Measurements from ENCODE around the gene HBS1L. TPM values are rescaled to one million over a fixed set of nuclear protein-coding genes. Genes with fewer than 3 reads are reported as not detected.

HBS1L gene
- total and polyA plus RNA-seq, 4 donors = 32.7 to 89.0 (median 52.2) TPM

GRCh38 chr6:135014353-135014832 is 40.2 kb downstream of the HBS1L start:
- Histone ChIP-seq H3K9ac (ENCODE audit: low read depth in 1 of 2, low read length in 2 of 2) (no peak overlapping the region), H3K36me3 (ENCODE audit: control insufficient read depth in 4 of 4, insufficient read depth in 3 of 4, low read depth in 1 of 4, low read length in 3 of 4) (peaks cover 0 to 2% (median 0%) of the 10 kb centered on the region in 4 donors), H3K27ac (ENCODE audit: low read depth in 1 of 2, low read length in 2 of 2) (no peak overlapping the region), H3K27me3 (ENCODE audit: control insufficient read depth in 4 of 4, insufficient read depth in 4 of 4, low read length in 3 of 4) (no peaks in the 10 kb centered on the region), H3K4me3 (ENCODE audit: low read depth in 1 of 3, low read length in 3 of 3) (no peak overlapping the region), H3K4me1 (ENCODE audit: control insufficient read depth in 4 of 4, insufficient read depth in 4 of 4, low read length in 3 of 4) (no peaks in the 10 kb centered on the region), H3K9me3 (ENCODE audit: control insufficient read depth in 4 of 4, low read length in 3 of 4) (no peaks in the 10 kb centered on the region)
- TF ChIP-seq FOXA2 (IDR thresholded peaks at IDR 0.05) (no peak), GABPA (IDR thresholded peaks at IDR 0.05 in 1 of 2, conservative IDR thresholded peaks at IDR 0.05 in 1 of 2) (no peak), ZBTB33 (IDR thresholded peaks at IDR 0.05) (no peak), YY1 (IDR thresholded peaks at IDR 0.05) (no peak), RXRA (IDR thresholded peaks at IDR 0.05) (no peak), EGR1 (IDR thresholded peaks at IDR 0.05; ENCODE audit: low read depth in 2 of 2) (no peak), ATF3 (IDR thresholded peaks at IDR 0.05) (no peak), TAF1 (conservative IDR thresholded peaks at IDR 0.05) (no peak), CTCF (IDR thresholded peaks at IDR 0.05; ENCODE audit: low read depth, low read length, missing input control) (no peak), MAX (IDR thresholded peaks at IDR 0.05) (no peak), HNF4G (IDR thresholded peaks at IDR 0.05) (no peak), FOXA1 (IDR thresholded peaks at IDR 0.05) (no peak)
- TF ChIP-seq, protein P1, sequence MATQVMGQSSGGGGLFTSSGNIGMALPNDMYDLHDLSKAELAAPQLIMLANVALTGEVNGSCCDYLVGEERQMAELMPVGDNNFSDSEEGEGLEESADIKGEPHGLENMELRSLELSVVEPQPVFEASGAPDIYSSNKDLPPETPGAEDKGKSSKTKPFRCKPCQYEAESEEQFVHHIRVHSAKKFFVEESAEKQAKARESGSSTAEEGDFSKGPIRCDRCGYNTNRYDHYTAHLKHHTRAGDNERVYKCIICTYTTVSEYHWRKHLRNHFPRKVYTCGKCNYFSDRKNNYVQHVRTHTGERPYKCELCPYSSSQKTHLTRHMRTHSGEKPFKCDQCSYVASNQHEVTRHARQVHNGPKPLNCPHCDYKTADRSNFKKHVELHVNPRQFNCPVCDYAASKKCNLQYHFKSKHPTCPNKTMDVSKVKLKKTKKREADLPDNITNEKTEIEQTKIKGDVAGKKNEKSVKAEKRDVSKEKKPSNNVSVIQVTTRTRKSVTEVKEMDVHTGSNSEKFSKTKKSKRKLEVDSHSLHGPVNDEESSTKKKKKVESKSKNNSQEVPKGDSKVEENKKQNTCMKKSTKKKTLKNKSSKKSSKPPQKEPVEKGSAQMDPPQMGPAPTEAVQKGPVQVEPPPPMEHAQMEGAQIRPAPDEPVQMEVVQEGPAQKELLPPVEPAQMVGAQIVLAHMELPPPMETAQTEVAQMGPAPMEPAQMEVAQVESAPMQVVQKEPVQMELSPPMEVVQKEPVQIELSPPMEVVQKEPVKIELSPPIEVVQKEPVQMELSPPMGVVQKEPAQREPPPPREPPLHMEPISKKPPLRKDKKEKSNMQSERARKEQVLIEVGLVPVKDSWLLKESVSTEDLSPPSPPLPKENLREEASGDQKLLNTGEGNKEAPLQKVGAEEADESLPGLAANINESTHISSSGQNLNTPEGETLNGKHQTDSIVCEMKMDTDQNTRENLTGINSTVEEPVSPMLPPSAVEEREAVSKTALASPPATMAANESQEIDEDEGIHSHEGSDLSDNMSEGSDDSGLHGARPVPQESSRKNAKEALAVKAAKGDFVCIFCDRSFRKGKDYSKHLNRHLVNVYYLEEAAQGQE (IDR thresholded peaks at IDR 0.05) = no peak
- 86% methylated on average over 4 of the region's 4 CpGs for WGBS
- DNase-seq (ENCODE audit: low spot score) = no peak

DNA sequence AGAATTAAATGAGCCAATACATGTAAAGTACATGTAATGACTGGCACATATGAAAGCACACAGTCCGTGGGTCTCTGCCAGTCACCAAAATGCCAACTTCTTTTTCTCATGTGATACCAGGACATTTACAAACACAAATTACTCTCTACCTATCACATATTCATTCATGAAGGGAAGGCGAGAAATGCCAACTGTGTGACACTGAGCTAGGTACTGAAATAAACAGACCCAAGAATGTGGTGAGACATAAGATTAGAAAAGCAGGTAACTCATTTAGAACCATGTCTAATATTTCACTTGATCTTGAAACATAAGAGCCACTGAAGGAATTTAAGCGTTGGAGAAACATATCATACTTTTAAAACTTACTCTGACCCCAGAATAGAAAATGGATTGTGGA is 41.4 kb downstream of the HBS1L start:
- TF ChIP-seq MAX (IDR thresholded peaks at IDR 0.05) (no peak), RXRA (IDR thresholded peaks at IDR 0.05) (no peak), FOXA2 (IDR thresholded peaks at IDR 0.05) (no peak), RAD21 (IDR thresholded peaks at IDR 0.05) (no peak), ATF3 (IDR thresholded peaks at IDR 0.05) (no peak), ZBTB33 (IDR thresholded peaks at IDR 0.05) (no peak)
- 97% methylated on average over 3 of the region's 3 CpGs for WGBS

More for the DNA sequence above, 41.4 kb downstream of the HBS1L start:
- H3K27me3 ChIP-seq (ENCODE audit: control insufficient read depth in 4 of 4, insufficient read depth in 4 of 4, low read length in 3 of 4) = no peaks in the 10 kb centered on the region
- no peak overlapping the region for H3K27ac ChIP-seq (ENCODE audit: low read depth in 1 of 2, low read length in 2 of 2)
- peaks cover 0 to 11% (median 5%) of the 10 kb centered on the region in 4 donors for H3K4me1 ChIP-seq (ENCODE audit: control insufficient read depth in 4 of 4, insufficient read depth in 4 of 4, low read length in 3 of 4)
- no peak overlapping the region for H3K9ac ChIP-seq (ENCODE audit: low read depth in 1 of 2, low read length in 2 of 2)
- no peak for DNase-seq (ENCODE audit: low spot score)
- peaks cover 0 to 2% (median 0%) of the 10 kb centered on the region in 4 donors for H3K36me3 ChIP-seq (ENCODE audit: control insufficient read depth in 4 of 4, insufficient read depth in 3 of 4, low read depth in 1 of 4, low read length in 3 of 4)
- H3K9me3 ChIP-seq (ENCODE audit: control insufficient read depth in 4 of 4, low read length in 3 of 4) = no peaks in the 10 kb centered on the region
- H3K4me3 ChIP-seq (ENCODE audit: low read depth in 1 of 3, low read length in 3 of 3) = no peak overlapping the region

Data from liver (tissue), 9 donors.